ENCODE data around the gene IRGC.
"Not testable (repeated sequence)": the region's sequence is repeated elsewhere in the genome, so short reads cannot be mapped to it uniquely, and the experiment has no call there.

The IRGC gene

DNA sequence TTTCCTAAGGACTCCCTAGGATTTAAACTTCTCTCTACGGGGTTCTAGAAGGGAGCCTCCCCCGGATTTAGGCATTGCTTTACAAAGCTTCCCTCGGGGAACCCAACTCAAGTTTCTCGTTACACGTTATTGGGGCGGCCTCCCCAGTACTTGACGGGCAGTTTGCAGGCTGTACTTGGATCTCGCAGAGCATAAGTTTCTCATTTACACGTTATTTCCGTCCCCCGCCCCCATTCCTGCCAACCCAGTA, 38.3 kb downstream of the IRGC start:
- peak; percentile 24 for DNase-seq (ENCODE audit: low spot score)

DNA sequence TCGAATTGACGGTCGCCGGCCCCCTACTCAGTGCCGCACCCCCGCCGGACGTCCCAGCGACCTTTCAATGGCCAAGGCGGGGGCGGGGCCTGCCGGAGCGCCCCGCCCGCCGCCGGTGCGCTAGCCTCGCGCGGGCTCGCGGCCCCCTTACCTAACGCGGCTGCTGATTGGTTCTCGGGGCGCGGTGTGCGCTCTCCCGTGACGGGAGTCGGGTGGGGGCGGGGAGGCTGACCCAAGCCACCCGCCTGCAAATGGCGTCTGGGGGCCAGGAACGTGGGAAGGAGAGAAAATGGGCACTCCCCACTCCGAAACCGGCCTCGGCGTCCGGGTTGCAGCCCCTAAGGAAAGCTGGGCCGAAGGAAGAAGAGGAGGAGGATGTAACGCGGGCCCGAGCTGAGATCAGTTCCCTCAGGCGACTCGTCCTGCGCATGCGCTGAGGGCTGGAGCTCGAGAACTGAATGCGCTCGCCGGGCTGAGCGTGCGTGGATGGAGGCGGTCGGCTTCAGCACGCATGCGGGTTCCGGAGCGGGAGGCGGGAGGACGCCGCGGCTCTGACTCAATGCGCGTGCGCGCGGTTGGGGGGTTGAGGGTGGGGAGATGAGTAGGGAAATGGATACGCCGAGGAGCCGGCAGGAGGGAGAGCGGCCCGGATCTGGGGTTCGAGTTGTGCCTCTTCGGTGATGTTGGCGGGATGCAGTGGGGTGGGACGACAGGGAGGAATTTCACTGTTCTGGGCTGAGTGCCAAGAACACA, 38.8 kb downstream of the IRGC start, which contains the start of gene SMG9:
SMG9 (minus strand) TSS at position 460 of the 753 bp plus-strand sequence. CDS start 4,221 bp downstream, outside the sequence.
- peak; percentile 98 for DNase-seq (ENCODE audit: low spot score)

DNA sequence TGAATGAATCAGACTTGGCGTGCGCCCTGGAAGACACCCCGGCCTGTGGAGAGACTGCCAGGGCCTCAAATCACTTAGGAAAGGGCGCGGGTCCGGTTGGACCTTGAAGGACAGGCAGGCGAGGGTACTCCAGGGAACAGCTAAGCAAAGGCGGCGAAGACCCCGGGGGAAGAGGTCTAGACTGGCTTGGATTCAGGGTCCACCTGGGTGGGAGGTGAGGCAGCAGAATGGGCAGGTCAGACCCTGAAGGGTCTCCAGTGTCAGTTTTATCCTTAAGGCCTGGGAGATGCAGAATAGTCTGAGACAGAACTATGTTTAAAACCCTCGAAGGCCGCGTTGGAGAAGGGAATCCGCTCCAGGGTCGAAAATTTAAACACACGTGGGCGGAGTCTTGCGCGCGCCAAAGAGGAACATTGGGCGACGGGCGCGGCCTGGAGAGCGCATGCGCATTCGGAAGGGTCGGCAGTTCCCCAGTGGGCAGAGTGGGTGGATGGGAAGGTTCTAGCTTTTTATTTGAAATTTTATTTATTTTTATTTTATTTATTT, 39.5 kb downstream of the IRGC start:
- DNase-seq (ENCODE audit: low spot score), result peak; percentile 74

DNA sequence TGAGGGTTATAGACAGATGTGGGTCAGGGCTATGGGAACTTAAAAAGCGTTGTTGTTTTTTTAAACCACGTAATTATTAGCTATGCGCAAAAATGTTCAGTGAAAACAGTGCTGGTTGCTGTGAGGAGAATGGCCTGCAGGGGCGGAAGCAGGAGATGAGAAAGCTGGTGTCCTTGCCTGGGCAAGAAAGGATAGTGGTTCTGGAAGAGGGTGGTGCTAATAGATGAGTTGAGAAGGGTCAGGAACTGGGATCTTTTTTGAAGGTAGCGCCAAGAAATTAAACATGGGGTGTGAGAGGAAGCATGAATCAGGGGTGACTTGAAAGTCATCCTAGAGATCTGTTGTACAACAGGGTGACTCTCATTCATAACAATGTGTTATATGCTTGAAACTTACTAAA, 43.6 kb downstream of the IRGC start:
- DNase-seq (ENCODE audit: low spot score), result no peak

DNA sequence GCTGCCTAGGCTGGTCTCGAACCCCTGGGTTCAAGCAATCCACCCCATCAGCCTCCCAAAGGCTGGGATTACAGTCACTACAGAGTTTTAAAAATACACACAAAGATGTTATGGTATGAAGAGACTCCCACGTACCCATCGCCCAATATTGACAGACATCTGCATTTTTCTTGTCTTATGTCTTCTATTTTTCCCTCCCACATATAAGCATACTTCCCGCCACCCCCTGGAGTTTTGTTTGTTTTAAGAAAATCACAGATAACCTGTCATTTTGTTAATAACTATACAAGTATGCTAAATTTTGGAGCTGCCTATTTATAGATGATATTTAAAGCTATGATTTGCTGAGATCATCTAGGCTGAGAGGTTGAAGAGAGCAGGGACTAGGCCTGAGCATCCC, 45.1 kb downstream of the IRGC start:
- DNase-seq (ENCODE audit: low spot score), result no peak

DNA sequence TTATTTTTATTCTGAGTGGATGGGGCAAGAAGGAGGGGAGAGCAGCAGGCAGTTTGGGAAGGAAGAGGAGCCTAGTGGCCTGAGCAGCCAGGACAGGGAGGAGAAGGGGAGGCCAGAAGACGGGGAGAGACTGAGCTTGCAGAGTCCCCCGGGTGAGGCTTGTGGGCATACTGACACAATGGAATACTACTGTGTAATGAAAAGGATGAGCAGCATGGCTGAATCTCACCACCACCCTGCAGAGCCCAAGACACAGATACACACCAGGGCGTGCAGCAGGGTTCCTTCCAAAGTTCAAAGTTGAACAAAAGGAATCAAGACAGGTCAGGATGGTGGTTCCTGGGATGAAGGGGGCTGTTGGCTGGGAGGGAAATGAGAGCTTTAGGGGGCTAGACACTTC, 46.9 kb downstream of the IRGC start:
- DNase-seq (ENCODE audit: low spot score), result no peak

DNA sequence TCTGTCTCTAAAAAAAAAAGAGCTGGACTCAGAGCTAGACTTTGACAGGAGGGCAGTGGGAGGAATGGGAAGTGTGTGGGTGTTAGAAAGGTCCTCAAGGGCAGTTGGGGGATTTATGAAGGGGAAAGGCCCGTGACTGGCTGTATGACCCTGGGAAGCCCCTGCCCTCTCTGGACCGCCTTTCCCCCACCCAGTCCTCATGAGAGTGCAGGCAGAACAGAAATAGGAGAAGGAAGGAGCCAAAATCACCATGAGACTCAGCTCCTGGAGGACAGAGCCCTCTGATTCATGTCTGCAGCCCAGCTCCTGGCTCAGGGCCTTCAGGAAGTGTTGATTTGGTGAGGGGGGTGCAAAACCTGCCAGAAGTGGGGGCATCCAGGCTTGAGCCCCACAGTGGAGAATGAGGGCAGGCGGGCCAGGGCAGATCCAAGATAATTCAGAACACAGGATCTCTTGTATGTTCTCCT, 47.6 kb downstream of the IRGC start:
- no peak for DNase-seq (ENCODE audit: low spot score)

GRCh38 chr19:43764684-43765083, 48.8 kb downstream of the IRGC start:
- not testable (repeated sequence) for DNase-seq (ENCODE audit: low spot score)

GRCh38 chr19:43765109-43765876, 49.4 kb downstream of the IRGC start:
- DNase-seq (ENCODE audit: low spot score), result peak; percentile 53

- DNase-seq (ENCODE audit: low spot score), result no peak
Observed at GRCh38 chr19:43766755-43767043, 50.8 kb downstream of the IRGC start.

- DNase-seq (ENCODE audit: low spot score), result no peak
Observed at GRCh38 chr19:43767316-43767715, 51.4 kb downstream of the IRGC start.

DNA sequence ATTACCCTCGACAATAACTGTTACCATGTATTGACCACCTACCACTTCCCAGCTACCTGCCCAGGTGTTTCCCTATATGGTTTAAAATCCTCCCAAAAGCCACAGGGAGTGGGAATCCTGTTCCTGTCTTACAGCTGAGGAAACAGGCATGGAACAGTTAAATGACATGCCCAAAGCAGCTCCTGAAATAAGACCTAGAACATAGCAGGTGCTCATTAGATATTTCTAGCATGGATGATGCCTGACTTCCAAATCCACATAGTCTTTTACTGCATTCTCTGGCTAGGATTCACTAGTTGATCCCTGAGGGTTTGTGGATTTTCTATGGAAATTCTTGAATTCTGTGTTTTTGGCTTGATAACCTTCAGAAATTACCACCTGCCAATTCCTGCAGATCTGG, 51.9 kb downstream of the IRGC start:
- DNase-seq (ENCODE audit: low spot score), result no peak

DNA sequence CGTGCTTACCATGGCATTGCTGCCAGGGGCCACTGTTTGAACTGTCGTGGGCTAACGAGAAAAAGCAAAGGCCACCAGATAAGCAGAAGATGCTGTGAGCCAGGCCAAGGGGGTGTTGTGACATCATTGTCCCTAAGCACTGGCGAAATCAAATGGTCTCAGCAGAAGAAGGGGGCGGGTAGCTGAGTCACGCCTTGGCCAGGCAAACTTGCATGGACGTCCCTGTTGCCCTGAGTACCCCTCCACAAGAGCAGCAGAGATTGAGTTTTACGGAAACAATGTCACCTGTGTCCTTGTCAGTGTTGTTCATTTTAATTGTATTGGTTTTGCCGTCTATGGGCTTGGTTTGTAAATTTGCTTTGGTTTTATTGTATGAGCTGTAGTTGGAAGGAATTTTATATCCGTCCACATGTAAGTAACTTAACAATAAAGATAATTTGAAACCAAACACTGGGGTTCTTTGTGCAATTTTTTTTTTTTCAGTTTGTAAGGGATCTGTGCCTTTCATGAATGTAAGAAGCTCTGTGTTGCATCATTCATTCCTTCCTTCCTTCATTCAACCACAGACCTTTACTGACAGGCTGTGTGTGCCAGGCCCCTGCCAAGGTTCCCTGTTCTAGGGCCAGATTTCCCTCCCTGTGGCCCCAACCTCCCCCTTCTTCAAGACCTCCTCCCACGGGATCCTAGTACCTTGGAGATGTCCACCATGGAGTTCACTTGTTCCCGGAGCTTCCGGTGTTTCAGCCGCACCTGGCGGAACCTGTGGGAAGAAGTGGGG, 52.6 kb downstream of the IRGC start:
- no peak for DNase-seq (ENCODE audit: low spot score)

DNA sequence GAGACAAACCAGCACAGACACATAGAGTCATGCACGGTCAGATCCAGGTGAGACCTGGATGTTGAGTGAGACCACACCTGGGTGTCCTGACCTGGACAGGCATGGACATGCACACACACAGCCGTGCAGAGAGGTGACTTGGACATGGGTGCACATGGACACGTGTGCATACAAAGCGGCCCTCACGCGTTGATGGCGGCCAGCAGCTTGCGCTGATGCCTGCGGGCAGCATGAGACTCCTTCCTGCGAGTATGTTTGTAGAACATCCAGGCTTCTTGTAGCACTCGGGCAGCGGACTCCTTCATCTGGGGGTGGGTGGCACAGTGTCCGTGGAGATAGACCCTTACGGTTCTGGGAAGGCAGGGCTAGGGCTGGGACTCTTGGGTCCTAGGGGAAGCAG, 53.4 kb downstream of the IRGC start:
- DNase-seq (ENCODE audit: low spot score), result no peak
